SK-N-SH (cell line): ENCODE results near the gene AGPAT3. TPM values are rescaled to one million over a fixed set of nuclear protein-coding genes. Genes with fewer than 3 reads are reported as not detected.

Experiments used
- CTCF ChIA-PET: fragments of 300-600, 350-600 bp; formaldehyde crosslinking; extraction: SDS; loops from one replicate; lab custom pipeline; 2021; lab: Yijun Ruan, JAX
- POLR2A ChIA-PET: fragments of 350-600 bp; sonication (Branson Sonifier 250); formaldehyde crosslinking; extraction: SDS; loops from one replicate; lab custom pipeline; 2020; ENCODE audit warnings: antibody characterized with exemption, inconsistent platforms; lab: Yijun Ruan, JAX
- DNase-seq: peaks from one replicate; pipeline ENCODE4 v3.0.0; 2012
- H2AFZ ChIP-seq: fragments of 200-600 bp; sonication (generic); 2 replicates; pipeline ENCODE4 v1.8.1; 2016; ENCODE audit warnings: antibody characterized with exemption, mild to moderate bottlenecking, low read depth
- H3F3A ChIP-seq: fragments of 200-600 bp; sonication (generic); replicated peaks from 2 replicates; pipeline ENCODE3; 2016; ENCODE audit warnings: antibody characterized with exemption, mild to moderate bottlenecking; ENCODE audit not compliant: insufficient read depth
- H3K27ac ChIP-seq, 2 experiments: fragments of 200-500 bp in 1 of 2; fragments of 200-600 bp in 1 of 2; sonication (Bioruptor generic) in 1 of 2; sonication (generic), shearing (Covaris generic) in 1 of 2; 2 replicates each; pipeline versions ENCODE4 v1.5.1 to v1.6.1; 2014 to 2016; ENCODE audit warnings: low read depth in 2 of 2, inconsistent platforms in 1 of 2, low read length in 1 of 2, mild to moderate bottlenecking in 1 of 2, mixed read lengths in 1 of 2
- H3K27me3 ChIP-seq: fragments of 200-600 bp; sonication (generic), shearing (Covaris generic); 2 replicates; pipeline ENCODE4 v1.6.1; 2016; ENCODE audit warnings: mixed run types; ENCODE audit not compliant: insufficient read depth
- H3K36me3 ChIP-seq, 2 experiments: fragments of 200-500 bp in 1 of 2; fragments of 200-600 bp in 1 of 2; sonication (Bioruptor generic) in 1 of 2; sonication (generic) in 1 of 2; replicated peaks in 1 of 2; 2 replicates each; pipeline versions ENCODE3 to v1.5.1; 2014 to 2016; ENCODE audit warnings: low read length in 1 of 2, mild to moderate bottlenecking in 1 of 2; ENCODE audit not compliant: insufficient read depth in 2 of 2, control insufficient read depth in 1 of 2
- H3K4me1 ChIP-seq, 2 experiments: fragments of 200-500 bp in 1 of 2; fragments of 200-600 bp in 1 of 2; sonication (Bioruptor generic) in 1 of 2; sonication (generic), shearing (Covaris generic) in 1 of 2; 2 replicates each; pipeline versions ENCODE4 v1.5.1 to v1.6.1; 2014 to 2016; ENCODE audit warnings: low read depth in 1 of 2, low read length in 1 of 2, mixed run types in 1 of 2; ENCODE audit not compliant: insufficient read depth in 2 of 2, control insufficient read depth in 1 of 2
- H3K4me2 ChIP-seq: fragments of 200-600 bp; sonication (generic), shearing (Covaris generic); 2 replicates; pipeline ENCODE4 v1.6.1; 2017; ENCODE audit warnings: mixed run types
- H3K4me3 ChIP-seq, 2 experiments: fragments of 200-500 bp in 1 of 2; fragments of 200-600 bp in 1 of 2; sonication (Bioruptor generic) in 1 of 2; sonication (generic), shearing (Covaris generic) in 1 of 2; 2 replicates each; pipeline versions ENCODE4 v1.5.1 to v1.8.1; 2014 to 2016; ENCODE audit warnings: low read depth in 2 of 2, inconsistent platforms in 1 of 2, low read length in 1 of 2, mild to moderate bottlenecking in 1 of 2, mixed read lengths in 1 of 2, moderate library complexity in 1 of 2
- H3K79me2 ChIP-seq: fragments of 200-600 bp; sonication (generic); 2 replicates; pipeline ENCODE4 v1.8.1; 2017; ENCODE audit warnings: mild to moderate bottlenecking; ENCODE audit not compliant: insufficient read depth
- H3K9ac ChIP-seq: fragments of 200-600 bp; sonication (generic); 2 replicates; pipeline ENCODE4 v1.6.1; 2017; ENCODE audit warnings: mixed run types
- H3K9me2 ChIP-seq: fragments of 200-600 bp; sonication (generic); 2 replicates; pipeline ENCODE4 v1.6.1; 2017; ENCODE audit warnings: mixed run types
- H3K9me3 ChIP-seq: fragments of 200-600 bp; sonication (generic); 2 replicates; pipeline ENCODE4 v1.6.1; 2017; ENCODE audit warnings: mixed run types, mild to moderate bottlenecking, moderate library complexity
- H4K20me1 ChIP-seq: fragments of 200-600 bp; sonication (generic); 2 replicates; pipeline ENCODE4 v1.6.1; 2017; ENCODE audit warnings: mild to moderate bottlenecking, mixed run types; ENCODE audit not compliant: insufficient read depth
- EZH2phosphoT487 ChIP-seq: fragments of 200-600 bp; sonication (generic); IDR thresholded peaks from 2 replicates; pipeline ENCODE4 v1.6.1; 2017; ENCODE audit warnings: low read depth, mixed run types, mild to moderate bottlenecking, antibody characterized with exemption, moderate library complexity, borderline replicate concordance
- NFIC ChIP-seq: IDR thresholded peaks from 2 replicates; pipeline ENCODE4 v1.4.0; 2012; ENCODE audit warnings: borderline replicate concordance
- RFX5 ChIP-seq: IDR thresholded peaks from 2 replicates; pipeline ENCODE4 v1.6.1; 2012; ENCODE audit warnings: mild to moderate bottlenecking, improper control_type of control experiment, low read length
- SIN3A ChIP-seq: IDR thresholded peaks from 2 replicates; pipeline ENCODE4 v1.6.1; 2012; ENCODE audit warnings: low read depth, mild to moderate bottlenecking, low read length, moderate library complexity, borderline replicate concordance
- WGBS: methylation state at CpG from one replicate; pipeline ENCODE4 v1.1.6; 2017; ENCODE audit warnings: low lambda C conversion rate; 5-methylcytosine and 5-hydroxymethylcytosine counted together
- polyA plus RNA-seq, 3 experiments: library from polyadenylated mRNA; depleted of rRNA; stranded (reverse); fragments of >200 nt; gene quantifications; 2 replicates each; pipeline ENCODE4 v1.2.3, GENCODE V29; 2012
- TF ChIP-seq, protein P1 (sequence below): fragments of 150-350 bp; IDR thresholded peaks from 2 replicates; pipeline ENCODE4 v1.6.1; 2016; ENCODE audit warnings: mild to moderate bottlenecking, low read depth, low read length
- TF ChIP-seq, protein P2 (sequence below): IDR thresholded peaks from 2 replicates; pipeline ENCODE4 v1.6.1; 2012; ENCODE audit warnings: mild to moderate bottlenecking, low read depth, low read length, moderate library complexity
- TF ChIP-seq, protein P3 (sequence below): IDR thresholded peaks from 2 replicates; pipeline ENCODE4 v1.4.0; 2012; ENCODE audit warnings: low read depth, borderline replicate concordance

AGPAT3 gene
- polyA plus RNA-seq, 1 of the 3 experiments (the other 2 are of a cell fraction): 35.3 TPM

DNA sequence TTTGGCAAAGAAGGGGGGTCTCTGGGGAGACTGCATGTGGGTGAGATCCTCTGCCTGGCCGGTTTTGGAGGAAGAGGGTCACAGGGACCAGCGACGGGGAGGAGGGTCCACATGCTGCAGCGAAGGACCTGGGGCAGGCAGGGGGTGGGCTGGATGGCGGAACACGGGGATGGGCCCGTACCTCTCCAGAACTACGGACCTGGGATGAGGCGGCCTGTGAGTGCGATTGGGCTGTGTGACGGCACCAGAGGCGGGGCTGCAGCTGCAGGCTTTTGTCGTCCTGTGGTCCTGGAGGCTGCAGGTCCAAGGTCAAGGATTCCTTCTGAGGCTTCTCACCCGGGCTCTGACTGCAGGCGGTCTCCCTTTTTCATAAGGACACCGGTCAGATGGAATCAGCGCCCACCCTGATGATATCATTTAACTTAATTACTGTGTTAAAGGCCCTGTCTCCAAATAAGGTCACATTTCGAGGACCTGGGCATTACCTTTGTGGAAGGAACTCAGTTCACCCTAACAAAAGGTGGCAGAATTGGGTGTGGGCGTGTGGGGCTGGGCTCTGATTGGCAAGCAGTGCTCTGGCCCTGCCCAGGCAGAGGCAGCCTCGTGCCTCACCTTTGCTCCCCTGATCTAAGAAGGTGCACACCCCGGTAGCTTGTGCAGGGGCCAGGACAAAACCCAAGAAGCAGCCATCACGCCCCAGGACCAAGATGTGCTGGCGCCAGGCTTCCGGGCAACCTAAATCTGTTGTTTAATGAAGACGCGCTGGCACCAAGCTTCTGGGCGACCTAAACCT lies 87.1 kb downstream of the AGPAT3 start:
- Histone ChIP-seq H3K79me2 (no peaks in the 10 kb centered on the region; the same call in 1 of the 2 replicates), H2AFZ (no peak overlapping the region), H3K9me2 (no peaks in the 10 kb centered on the region), H3K27ac (no peak overlapping the region), H3K36me3 (peaks cover 0 to 6% of the 10 kb centered on the region in 2 experiments), H3K9ac (no peak overlapping the region), H3K4me2 (no peak overlapping the region), H4K20me1 (peaks cover 25% of the 10 kb centered on the region; the same call in 1 of the 2 replicates), H3K4me3 (no peak overlapping the region), H3K4me1 (peaks cover 9 to 11% of the 10 kb centered on the region in 2 experiments; a peak in 1 of 4 replicates), H3F3A (no peaks in the 10 kb centered on the region), H3K9me3 (no peaks in the 10 kb centered on the region), H3K27me3 (no peaks in the 10 kb centered on the region)
- CTCF ChIA-PET: no interaction called here
- 93% methylated on average over 20 of the region's 27 CpGs for WGBS
- no peak for DNase-seq
- POLR2A ChIA-PET: no interaction called here
- TF ChIP-seq, protein P1, sequence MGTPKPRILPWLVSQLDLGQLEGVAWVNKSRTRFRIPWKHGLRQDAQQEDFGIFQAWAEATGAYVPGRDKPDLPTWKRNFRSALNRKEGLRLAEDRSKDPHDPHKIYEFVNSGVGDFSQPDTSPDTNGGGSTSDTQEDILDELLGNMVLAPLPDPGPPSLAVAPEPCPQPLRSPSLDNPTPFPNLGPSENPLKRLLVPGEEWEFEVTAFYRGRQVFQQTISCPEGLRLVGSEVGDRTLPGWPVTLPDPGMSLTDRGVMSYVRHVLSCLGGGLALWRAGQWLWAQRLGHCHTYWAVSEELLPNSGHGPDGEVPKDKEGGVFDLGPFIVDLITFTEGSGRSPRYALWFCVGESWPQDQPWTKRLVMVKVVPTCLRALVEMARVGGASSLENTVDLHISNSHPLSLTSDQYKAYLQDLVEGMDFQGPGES: no peak
- TF ChIP-seq SIN3A (no peak), EZH2phosphoT487 (no peak), NFIC (no peak)
- TF ChIP-seq, protein P2, sequence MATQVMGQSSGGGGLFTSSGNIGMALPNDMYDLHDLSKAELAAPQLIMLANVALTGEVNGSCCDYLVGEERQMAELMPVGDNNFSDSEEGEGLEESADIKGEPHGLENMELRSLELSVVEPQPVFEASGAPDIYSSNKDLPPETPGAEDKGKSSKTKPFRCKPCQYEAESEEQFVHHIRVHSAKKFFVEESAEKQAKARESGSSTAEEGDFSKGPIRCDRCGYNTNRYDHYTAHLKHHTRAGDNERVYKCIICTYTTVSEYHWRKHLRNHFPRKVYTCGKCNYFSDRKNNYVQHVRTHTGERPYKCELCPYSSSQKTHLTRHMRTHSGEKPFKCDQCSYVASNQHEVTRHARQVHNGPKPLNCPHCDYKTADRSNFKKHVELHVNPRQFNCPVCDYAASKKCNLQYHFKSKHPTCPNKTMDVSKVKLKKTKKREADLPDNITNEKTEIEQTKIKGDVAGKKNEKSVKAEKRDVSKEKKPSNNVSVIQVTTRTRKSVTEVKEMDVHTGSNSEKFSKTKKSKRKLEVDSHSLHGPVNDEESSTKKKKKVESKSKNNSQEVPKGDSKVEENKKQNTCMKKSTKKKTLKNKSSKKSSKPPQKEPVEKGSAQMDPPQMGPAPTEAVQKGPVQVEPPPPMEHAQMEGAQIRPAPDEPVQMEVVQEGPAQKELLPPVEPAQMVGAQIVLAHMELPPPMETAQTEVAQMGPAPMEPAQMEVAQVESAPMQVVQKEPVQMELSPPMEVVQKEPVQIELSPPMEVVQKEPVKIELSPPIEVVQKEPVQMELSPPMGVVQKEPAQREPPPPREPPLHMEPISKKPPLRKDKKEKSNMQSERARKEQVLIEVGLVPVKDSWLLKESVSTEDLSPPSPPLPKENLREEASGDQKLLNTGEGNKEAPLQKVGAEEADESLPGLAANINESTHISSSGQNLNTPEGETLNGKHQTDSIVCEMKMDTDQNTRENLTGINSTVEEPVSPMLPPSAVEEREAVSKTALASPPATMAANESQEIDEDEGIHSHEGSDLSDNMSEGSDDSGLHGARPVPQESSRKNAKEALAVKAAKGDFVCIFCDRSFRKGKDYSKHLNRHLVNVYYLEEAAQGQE: no peak

DNA sequence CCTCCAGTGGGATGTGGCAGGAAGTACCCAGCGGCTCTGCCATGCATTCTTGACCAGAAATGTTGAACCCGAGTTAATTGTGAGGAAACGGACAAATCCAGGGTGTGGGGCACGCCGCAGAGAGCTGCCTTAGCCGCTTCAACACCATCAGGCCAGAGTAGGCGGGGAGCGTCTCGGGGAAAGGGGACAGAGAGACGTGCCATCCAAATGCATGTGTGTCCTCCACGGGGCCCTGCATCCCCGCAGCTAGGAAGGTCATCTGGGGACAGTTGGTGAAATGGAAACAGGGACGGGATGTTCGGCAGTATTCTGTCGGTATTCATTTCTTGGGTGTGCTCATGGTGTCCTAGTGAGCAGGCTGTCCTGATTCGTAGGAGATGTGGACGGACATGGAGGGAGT lies 88.0 kb downstream of the AGPAT3 start:
- Histone ChIP-seq H3K79me2 (no peaks in the 10 kb centered on the region), H3K36me3 (peaks cover 0 to 6% of the 10 kb centered on the region in 2 experiments), H4K20me1 (peaks cover 26% of the 10 kb centered on the region; the same call in 1 of the 2 replicates), H3K9ac (no peak overlapping the region), H3F3A (no peaks in the 10 kb centered on the region), H2AFZ (no peak overlapping the region), H3K4me1 (peaks cover 9 to 11% of the 10 kb centered on the region in 2 experiments; a peak in 2 of 4 replicates), H3K9me3 (no peaks in the 10 kb centered on the region), H3K9me2 (no peaks in the 10 kb centered on the region), H3K4me3 (no peak overlapping the region), H3K4me2 (no peak overlapping the region), H3K27me3 (no peaks in the 10 kb centered on the region), H3K27ac (no peak overlapping the region)
- no peak for DNase-seq
- WGBS: 99% methylated on average over 16 of the region's 17 CpGs
- POLR2A ChIA-PET: no interaction called here
- CTCF ChIA-PET: interaction anchor here (1.3 kb wide), 1 partner anchor 11 kb away, joined by 6 read pairs; no protein-coding TSS in a partner anchor
- TF ChIP-seq, protein P2: no peak
- TF ChIP-seq, protein P3, sequence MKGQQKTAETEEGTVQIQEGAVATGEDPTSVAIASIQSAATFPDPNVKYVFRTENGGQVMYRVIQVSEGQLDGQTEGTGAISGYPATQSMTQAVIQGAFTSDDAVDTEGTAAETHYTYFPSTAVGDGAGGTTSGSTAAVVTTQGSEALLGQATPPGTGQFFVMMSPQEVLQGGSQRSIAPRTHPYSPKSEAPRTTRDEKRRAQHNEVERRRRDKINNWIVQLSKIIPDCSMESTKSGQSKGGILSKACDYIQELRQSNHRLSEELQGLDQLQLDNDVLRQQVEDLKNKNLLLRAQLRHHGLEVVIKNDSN: no peak
- TF ChIP-seq RFX5: no peak
